NCI-H1092 treated with DMSO at 0.1 percent for 48 hours (cell line): Measurements from ENCODE around the gene ARL6IP6.

ENCODE experiments used
- DNase-seq: peaks from one replicate; lab custom pipeline; 2025; lab: John Stamatoyannopoulos, UW

The ARL6IP6 gene

DNA sequence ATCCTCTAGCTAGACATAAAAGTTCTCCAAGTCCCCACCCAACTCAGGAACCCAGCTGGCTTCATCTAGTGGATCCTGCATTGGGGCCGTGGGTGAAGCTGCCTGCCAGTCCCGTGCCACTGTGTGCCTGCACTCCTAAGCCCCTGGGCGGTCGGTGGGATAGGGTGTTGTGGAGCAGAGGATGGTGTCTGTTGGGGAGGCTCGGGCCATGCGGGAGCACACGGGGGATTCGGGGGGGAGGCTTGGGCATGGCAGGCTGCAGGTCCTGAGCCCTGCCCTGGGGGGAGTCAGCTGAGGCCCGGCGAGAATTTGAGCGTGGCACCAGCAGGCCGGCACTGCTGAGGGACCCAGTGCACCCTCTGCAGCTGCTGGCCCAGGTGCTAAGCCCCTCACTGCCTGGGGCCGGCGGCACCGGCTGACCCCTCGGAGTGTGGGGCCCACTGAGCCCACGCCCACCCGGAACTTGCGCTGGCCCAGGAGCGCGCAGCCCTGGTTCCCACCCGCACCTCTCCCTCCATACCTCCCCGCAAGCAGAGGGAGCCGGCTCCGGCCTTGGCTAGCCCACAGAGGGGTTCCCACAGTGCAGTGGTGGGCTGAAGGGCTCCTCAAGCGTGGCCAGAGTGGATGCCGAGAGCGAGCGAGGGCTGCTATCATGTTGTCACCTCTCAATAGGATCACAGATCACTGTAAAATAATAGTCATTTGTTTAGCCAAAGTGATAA lies 86.4 kb downstream of the ARL6IP6 start:
- DNase-seq = no peak

DNA sequence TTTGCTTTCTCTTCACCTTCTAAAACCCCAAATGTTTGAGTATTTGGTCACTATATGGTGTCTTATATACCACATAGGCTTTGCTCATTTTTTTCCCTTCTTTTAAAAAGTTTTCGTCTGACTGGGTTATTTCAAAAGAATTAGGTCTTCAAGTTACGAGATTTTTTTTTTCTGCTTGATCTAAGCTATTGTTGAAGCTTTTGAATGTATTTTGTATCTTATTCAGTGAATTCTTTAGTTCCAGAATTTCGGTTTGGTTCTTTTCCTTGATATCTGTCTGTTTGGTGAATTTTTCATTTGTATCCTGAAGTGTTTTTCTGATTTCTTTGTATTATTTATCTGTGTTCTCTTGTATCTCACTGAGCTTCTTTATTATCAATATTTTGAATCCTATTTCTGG lies 93.5 kb downstream of the ARL6IP6 start:
- DNase-seq = no peak
